GM10266 (cell line): ENCODE measurements around the gene FARS2.

Experiments
- DNase-seq: peaks from one replicate; pipeline ENCODE4 v3.0.0; 2012; ENCODE audit errors: extremely low spot score
- TF ChIP-seq, protein P1 (sequence below): IDR thresholded peaks from 2 replicates; pipeline ENCODE4 v1.5.1; 2012; ENCODE audit warnings: mild to moderate bottlenecking, low read depth; ENCODE audit not compliant: control insufficient read depth, insufficient read depth; ENCODE audit errors: missing control alignments

The FARS2 gene

GRCh38 chr6:5261545-5262109 is 314 bp downstream of the FARS2 start:
- no peak for DNase-seq
- TF ChIP-seq, protein P1, sequence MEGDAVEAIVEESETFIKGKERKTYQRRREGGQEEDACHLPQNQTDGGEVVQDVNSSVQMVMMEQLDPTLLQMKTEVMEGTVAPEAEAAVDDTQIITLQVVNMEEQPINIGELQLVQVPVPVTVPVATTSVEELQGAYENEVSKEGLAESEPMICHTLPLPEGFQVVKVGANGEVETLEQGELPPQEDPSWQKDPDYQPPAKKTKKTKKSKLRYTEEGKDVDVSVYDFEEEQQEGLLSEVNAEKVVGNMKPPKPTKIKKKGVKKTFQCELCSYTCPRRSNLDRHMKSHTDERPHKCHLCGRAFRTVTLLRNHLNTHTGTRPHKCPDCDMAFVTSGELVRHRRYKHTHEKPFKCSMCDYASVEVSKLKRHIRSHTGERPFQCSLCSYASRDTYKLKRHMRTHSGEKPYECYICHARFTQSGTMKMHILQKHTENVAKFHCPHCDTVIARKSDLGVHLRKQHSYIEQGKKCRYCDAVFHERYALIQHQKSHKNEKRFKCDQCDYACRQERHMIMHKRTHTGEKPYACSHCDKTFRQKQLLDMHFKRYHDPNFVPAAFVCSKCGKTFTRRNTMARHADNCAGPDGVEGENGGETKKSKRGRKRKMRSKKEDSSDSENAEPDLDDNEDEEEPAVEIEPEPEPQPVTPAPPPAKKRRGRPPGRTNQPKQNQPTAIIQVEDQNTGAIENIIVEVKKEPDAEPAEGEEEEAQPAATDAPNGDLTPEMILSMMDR: no peak

DNA sequence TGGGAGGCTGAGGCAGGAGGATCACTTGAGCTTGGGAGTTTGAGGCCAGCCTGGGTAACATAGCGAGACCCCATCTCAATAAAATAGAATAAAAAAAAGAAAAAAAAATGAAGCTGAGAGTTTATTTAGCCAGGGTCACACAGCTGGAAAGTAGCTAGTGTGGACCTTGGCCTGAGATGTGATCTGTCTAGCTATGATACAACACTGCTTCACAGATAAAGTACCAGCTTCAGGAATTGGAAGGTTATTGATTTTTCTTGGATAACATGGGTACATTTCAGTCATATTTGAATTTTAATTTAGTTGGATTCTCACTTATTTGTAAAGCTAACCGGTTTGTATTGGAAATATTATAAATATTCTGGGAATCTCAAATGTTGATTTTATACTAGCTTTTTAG is 5.1 kb downstream of the FARS2 start:
- DNase-seq: no peak
- TF ChIP-seq, protein P1: no peak

DNA sequence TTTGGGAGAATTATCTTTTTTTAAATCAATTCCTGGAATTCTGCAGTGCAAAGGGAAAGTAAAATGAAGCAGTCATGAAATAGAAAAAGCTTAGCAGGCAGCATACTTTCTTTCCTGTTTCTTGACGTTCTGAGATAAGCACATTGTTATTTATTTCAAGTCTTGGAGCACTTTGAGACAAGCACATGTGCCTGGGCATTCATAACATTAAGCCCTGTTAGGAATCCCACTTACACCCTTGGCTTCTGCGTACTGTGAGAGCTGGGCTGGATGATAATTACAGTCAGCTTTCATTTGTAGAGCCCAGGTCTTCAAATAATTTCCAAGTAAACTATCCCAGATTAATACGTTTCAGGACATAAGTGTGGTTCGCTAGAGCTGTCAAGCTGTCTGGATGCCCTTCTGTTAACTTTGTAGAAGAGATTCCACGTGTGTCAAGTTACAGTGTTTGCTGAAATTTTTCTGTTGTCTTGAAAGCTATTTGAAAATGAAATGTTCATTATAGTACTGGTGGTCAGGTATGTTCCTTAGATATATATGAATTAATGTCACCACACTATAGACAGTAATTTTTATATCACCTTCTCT is 8.9 kb downstream of the FARS2 start:
- TF ChIP-seq, protein P1: no peak
- DNase-seq: no peak

- TF ChIP-seq, protein P1: no peak
- no peak for DNase-seq
Observed at GRCh38 chr6:5271926-5272325, 10.6 kb downstream of the FARS2 start.

DNA sequence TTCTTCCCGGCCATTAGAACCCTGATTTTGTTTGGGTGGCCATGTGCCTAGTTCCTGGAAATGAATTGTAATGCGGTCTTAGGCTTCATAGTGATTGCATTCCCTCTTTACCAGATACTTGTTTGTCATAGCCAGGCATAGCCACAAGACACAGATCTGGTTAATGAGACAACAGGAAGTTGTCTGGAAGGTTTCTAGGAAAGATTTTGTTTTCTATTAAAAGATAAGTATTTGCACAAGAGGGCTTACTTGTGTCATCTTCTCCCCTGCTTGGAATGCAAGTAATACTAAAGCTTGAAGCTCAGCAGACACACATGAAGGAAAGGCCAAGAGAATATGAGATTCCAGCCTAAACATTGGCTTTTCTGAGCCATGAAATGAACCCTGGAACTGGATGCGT is 12.9 kb downstream of the FARS2 start:
- DNase-seq: no peak

GRCh38 chr6:5275497-5275896 is 14.2 kb downstream of the FARS2 start:
- TF ChIP-seq, protein P1: no peak
- no peak for DNase-seq

More for the DNA sequence above, 12.9 kb downstream of the FARS2 start:
- TF ChIP-seq, protein P1: no peak

- DNase-seq: no peak
- TF ChIP-seq, protein P1: no peak
Observed at GRCh38 chr6:5276581-5276980, 15.3 kb downstream of the FARS2 start.
